GM19025 (cell line): Measurements from ENCODE around the gene AHCYL2.
"Not testable (repeated sequence)": the region's sequence is repeated elsewhere in the genome, so short reads cannot be mapped to it uniquely, and the experiment has no call there.

Experiments
- ATAC-seq: cut with Tn5 transposase; IDR thresholded peaks from one replicate; pipeline ENCODE4 v1.9.1; 2021; ENCODE audit warnings: mild to moderate bottlenecking, low read depth, moderate library complexity; ENCODE audit not compliant: unreplicated experiment

The AHCYL2 gene

DNA sequence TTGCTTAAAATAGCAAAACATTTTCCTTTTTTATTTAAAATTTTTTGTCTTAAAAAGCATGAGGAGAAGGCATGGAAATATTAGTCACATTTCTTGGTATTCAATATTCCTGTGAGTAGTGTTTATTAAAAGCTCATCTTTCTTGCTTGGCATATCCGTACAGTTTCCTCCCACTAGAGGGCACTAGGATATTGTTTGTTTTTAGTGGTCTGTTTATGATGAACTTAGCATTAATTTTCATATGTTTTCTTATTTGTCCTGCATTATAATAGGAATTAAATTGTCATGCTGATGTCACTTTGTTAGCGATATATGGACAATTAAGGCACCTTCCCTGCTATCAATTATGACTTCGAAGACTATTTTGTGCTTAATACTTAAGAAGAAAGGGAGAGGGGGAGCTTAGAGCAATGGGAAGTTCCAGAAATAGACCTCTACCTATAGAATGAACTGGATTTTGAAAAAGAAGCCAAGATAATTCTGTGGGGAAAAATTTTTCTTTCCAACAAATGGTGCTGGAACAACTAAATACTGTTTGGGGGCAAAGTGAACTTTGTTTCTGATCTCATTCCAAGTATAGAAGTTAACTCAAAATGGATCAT is 118.4 kb downstream of the AHCYL2 start:
- ATAC-seq: no peak

DNA sequence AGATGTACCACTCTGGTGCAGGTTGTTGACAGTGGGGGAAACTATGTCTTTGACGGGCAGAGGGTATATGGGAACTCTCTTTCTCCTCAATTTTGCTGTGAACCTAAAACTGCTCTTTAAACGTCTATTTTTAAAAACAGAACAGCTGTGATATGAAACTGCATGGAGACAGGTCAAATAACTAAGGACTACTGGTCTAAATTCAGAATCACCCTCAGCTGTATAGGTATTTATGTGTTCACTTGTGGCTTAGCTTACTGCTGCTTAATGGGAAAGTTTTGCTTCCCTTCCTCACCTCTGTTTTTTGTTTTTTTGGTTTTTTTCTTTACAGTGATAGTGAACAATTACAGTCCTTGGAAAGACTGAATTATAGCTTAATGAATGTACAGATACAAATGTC is 122.5 kb downstream of the AHCYL2 start:
- no peak for ATAC-seq

DNA sequence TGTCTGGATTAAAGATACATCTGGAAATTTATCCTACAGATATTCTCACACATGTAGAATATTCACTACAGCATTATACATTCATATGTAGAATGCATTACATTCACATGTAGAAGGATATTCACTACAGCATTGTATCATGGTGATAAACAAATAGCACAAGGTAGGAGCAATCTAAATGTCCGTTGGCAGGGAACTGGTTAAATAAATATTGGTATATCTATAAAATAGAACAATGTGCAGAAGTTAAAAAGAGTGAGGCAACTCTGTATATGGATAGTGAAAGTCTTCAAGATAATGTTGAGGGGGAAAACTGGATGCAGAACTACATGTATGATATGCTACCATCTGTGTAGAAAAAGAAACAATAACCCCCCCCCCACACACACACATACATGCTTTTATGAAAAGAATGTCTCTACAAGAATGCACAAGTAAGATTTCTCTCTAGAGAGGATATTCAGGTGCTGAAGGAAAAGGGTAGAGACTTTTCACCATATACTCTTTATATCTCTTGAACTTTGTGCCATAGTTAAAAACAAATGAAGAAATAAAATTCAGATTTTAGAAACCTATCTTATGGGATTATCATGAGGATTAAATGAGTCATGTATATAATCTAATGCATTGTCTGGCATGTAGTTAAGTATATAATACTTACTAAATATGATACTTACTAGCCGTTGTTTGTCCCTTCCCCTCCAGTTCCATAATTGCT is 123.4 kb downstream of the AHCYL2 start:
- ATAC-seq: no peak

DNA sequence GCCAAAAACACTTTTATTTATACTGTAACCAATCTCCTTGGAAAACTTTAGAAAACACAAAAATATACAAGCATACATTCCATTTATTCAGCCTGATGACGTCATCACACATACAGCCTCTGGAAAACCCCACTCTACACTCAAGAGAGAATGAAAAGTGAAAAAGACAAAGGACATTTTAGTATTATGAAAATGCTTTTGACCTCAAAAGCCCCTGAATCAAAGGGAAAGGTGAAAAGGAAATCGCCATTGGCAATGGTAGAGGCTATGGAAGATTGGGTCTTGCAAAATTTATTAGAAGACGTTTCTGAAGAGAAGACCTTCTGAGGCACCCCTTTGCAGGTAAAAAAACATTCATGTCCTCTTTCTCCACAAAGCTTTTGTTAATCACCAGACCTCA is 126.5 kb downstream of the AHCYL2 start:
- no peak for ATAC-seq

DNA sequence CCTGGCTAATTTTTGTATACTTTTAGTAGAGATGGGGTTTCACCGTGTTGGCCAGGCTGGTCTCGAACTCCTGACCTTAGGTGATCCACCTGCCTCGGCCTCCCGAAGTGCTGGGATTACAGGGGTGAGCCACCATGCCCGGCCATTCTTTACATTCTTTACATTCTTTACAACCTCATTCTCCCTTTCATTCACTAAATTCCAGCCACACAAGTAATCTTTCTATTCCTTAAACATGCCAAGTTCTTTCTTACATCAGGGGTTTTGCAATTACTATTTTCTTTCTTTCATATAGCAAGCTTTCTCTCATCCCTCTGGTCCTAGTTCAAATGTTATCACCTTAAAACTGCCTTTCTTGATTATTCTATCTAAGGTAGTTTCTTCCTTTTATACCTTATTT is 128.3 kb downstream of the AHCYL2 start:
- not testable (repeated sequence) for ATAC-seq

DNA sequence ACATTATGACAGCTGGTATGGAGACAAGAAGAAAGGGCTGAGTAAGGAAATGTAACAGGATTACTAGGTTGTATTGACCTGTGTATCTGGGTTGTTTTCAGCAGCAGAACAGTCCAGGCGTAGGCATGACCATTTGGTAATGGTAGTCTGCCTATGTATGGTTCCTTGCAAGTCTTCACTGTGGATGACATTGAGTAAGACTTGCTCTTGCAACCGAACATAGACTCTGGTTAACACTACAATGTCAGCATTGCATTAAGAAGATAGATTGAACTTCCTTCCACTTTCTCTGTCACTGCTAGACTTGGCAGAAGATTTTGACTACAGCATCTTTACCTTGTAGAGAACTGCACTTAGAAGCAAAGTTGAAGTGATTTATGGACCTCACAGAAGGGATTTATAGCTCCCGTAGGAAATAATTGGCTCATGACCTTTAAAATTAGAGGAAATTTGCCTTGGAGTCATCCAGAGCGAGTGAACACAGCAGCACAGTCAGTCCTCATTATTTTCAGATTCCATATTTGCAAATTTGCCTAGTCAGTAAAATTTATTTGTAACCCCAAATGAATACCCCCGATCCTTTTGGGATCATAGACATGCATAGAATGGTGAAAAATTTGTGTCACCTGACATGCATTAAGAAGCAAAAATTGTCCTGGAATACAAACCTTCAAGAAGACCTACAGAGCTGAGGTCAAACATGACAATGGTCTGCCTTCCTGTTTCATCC is 129.8 kb downstream of the AHCYL2 start:
- ATAC-seq: no peak

DNA sequence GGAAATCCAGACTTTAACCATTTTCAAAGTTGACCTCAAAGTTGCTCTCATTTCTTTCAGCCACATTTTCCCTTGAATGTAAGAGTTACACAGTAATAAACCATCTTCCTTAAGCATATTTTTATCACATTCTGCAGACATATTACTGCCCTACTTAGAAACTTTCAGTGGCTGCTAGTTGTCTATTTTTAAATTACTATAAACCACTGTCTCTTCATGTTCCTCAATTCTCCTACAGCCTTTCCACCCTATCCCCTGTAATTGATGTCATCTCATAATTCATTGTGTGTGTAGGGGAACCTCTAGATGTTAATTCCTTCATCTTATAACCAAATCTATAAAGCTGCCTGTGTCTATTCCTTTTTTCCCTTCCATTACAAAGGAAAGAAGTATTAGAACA is 131.3 kb downstream of the AHCYL2 start:
- no peak for ATAC-seq

DNA sequence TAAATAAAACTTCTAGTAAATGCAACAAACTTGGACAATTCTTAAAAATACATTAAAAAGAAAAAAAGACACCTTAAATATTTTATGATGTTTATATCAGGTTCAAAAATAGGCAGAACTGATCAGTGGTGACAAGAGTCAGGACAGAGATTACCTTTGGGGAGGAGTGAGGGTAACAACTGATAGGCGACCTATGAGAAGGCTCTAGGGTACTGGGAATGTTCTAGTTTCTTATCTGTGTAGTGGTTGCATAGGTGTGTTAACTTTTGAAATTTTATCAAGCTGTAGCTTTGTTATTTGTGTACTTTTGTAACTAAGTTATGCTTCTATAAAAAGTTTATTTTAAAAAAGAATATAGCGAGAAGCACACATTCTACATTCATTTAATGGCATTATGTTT is 134.3 kb downstream of the AHCYL2 start:
- no peak for ATAC-seq

DNA sequence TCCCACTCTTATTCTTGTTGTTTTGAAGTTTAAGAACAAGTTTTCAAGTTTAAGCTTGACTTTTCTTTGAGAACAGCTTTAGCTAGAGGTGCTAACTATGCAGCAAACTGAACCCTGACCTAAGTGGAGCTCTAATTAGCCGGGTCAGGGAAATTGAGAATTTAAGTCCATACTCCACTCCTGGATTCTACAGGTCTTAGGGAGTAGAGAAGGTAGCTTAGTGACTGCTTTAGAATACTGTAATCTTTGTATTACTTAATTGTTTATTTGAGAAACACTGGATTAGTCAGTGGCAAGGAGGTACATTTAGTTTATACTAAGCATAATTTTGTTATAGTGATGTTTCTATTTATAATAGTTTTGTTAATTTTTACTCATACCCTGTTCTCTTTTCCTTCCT is 134.8 kb downstream of the AHCYL2 start:
- ATAC-seq: no peak

DNA sequence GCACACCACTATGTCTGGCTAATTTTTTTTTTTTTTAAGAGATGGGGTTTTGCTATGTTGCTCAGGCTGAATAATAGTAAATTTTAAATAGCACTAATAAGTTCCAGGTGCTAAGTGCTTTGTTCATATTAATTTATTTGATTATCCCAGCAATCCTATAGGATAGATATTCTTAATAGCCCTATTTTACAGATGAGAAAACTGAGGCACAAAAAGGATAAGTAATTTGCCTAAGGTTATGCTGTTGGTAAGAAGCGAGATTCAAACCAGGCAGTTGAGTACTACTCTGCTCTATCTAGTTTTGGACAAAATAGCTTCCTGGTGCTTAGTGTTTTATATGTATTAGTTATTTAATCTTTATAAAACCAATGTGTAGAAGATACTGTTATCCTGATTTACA is 136.9 kb downstream of the AHCYL2 start:
- ATAC-seq: no peak

DNA sequence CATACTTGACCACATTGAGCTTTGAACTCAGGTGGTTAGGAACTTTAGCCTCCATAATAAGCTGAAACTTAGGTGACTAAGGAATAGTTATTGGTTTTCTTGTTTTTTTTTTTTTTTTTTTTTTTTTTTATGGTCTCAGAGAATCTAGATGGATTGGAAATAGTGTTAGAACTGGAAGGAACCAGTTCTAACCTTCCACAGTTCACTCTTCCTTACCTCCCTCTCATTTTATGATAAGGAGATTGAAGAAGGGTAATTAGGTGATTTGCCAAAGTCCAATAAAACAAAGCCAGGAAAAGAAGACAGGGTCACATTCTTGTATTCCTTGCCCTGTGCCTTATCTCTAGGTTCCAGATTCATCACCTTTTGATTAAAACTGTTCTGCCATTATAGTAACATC is 137.7 kb downstream of the AHCYL2 start:
- no peak for ATAC-seq

DNA sequence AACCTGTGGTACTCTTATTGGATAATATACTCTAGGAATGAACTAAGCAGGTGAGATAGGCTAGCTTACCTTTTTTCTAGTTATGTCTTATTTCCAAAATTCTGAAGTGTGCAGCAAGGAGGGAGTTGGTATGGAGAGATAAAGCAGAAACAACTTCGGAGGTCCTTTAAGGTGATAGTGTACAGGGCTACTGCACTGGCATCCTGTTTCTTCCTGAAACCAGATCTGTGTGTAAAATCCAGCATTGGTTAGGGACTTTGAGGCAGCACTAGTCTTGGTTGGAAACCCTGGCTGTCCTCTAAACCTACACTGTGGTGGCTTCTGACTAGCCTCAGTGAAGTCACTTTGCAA is 142.5 kb downstream of the AHCYL2 start:
- ATAC-seq: no peak

DNA sequence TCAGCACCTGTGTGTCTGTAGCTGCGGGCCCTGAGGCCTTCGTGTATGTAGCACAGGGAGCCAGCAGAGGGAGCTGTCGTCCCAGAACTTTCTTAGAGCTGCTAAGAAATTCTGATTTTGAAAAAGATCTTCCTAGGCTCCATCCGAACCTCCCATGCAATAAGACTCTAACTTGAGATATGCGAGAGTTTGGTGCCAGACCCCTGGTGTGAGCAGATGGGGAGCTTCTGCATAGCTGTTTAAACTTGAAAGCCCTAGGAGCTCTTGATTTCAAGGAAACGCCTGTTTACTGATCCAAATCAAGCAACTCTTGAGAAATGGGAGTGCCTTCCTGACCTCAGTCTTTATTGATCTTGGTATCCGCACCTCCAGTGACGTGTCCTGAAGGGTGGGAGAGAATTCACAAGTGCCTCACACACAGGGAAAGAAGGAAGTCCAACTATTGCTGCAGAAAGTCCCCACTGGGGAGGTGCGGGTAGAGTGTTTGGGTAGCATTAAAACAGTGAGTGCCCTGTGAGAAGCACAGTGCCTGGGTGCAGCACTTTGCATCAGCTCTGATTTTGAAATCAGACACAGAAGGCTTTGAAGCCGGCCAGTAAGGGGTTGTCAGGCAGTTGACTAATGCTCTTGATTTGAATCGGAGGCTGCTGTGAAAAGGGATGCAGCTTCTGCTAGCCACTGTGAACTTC is 143.0 kb downstream of the AHCYL2 start:
- peak; percentile 46 for ATAC-seq

DNA sequence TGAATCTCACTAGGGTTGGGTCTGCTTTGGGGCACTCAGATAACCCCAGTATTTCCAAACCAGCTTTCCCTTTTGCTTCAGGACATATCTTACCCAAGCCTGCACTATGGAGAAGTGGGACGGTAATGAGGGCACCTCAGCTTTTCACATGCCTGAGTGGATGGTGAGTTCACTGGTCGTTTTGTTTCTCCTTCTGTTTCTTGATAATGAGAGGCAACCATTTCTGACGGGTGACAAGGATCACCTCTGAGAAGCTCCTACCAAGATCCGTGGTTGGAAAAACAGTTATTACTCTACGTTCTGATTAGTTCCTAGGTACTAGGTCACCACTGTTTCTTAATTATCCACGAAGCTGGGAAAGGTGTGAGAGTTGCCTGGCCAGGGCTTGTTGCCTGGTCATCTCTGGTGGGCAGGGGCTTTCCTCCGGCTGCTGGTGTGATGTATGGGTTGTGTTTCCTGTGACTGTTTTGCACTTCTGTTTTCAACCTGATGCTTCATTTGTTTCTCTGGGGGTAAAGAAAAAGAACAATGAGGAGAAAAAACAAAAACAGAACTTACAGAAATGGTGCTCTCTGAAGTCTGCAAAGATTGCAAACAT is 143.7 kb downstream of the AHCYL2 start:
- ATAC-seq: peak; percentile 45

DNA sequence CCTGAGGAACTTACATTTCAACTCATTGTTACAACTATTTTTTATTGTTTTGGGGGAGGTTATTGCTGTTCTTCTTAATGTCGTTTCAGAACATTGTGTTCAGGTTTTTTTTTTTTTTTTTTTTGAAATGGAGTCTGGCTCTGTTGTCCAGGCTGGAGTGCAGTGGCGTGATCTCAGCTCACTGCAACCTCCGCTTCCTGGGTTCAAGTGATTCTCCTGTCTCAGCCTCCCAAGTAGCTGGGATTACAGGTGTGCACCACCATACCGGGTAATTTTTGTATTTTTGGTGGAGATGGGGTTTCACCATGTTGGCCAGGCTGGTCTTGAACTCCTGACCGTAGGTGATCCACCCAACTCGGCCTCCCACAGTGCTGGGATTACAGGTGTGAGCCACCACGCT is 144.6 kb downstream of the AHCYL2 start:
- not testable (repeated sequence) for ATAC-seq

DNA sequence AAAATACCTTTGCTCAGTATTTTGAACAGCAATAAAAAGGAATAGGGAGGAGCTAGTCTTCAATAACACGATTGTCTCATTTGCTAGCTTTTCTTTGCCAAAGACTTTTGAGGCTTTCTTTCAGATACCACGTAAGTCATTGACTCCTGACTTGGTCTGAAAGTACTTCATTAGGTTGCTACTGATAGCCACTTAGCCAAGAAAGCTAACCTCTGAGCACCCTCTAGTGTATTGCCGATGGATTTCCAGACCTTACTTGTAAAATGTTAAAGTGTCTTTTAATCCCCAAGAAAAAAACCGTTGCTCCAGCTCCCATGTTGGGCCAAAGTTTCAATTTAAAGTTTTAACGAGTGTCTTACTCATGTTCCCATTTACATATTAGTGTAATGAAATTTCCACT is 146.0 kb downstream of the AHCYL2 start:
- no peak for ATAC-seq

DNA sequence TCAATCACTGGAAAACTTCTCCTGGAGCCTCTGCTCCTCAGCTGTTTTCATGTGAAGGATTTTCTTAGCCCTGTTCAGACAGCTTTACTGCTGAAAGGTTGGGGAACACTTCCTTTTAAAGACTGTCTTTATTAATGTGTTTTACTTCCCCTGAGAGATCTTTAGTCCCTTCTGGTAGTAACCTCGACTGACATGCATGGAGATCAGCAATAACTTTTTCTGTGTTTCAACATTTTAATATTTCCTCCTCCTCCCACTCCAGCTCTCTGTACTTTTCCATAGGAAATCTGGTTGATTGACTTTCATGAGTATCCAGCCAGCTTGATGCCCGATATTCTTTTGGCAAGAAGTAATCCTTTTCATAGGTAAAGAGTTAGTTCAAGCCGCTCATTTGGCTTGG is 146.7 kb downstream of the AHCYL2 start:
- no peak for ATAC-seq

DNA sequence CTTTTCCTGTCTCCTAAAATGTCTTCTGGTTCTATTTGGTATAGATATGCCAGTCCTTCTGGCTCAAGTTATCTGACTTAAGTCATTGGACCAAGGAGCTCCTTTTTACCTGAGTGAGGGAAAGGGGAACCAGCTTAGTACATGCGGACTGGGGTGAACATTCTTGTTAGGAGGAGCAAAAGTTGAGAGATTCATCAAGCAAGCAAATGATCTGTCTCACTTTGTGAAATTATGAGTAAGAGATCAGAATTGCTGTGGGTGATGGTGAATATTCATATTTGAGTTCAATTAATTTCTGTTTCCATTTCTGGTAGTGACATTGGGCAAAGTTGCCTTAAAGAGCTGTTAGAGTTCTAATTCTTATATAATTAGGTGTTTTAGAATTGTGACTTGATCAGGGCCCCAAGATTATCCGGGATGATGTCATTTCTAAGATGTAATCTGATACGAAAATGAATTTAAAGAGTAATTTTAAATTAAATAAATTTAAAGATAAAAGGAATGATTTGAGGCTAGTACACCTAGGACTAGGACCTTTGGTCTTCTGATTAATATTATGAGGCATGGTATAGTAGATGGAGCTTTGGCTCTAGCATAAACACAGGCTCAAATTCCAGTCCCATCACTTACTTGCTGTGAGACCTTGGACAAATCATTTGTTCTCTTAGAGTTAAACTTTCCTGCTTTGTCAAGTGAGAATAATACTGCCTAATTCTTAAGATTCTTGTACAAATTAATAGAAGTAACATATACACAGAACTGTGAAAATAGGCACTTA is 149.0 kb downstream of the AHCYL2 start:
- no peak for ATAC-seq

DNA sequence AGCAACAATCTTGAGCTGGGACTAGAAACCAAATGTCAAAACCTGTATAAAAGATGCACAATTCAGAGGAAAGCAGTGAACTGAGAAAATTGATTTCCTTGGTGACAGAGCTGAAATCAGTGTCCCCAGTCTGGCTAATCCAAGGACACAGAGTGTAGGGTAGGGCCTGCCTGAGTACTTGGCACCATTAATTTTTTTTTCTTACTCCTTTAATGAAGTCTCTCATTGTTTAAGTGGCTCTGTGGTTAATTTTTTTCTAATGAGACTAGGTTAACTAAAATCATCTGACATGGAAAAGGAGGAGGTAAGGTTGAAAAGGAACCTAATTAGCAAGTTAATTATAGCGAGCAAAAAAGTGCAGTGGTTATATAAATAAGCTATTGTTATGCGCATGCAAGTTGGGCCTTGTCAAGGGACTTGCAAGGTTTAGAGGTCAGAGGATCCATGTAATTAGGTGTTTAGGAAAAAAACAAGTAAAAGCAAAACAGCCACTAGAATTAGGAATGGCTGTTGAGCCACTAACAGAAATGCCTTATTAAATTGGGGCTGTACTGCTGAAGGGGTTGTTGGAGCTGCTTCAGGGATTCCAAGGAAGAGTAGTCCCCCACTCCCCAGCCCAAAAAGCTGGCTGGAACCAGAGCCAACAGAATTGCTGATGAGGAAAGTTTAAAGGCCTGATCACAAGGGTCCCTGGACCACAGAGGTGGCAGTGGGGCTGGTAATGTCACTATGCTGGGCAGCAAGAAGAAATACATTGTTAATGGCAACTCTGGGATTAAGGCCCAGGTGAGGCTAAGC is 150.5 kb downstream of the AHCYL2 start:
- ATAC-seq: no peak
